Vagina (tissue), 2 donors: ENCODE data around the gene BRSK2. TPM values are rescaled to one million over a fixed set of nuclear protein-coding genes. Genes with fewer than 3 reads are reported as not detected.
"Not testable (repeated sequence)": the region's sequence is repeated elsewhere in the genome, so short reads cannot be mapped to it uniquely, and the experiment has no call there.

ENCODE experiments used
- DNase-seq, 2 donors: peaks; one replicate each; pipeline ENCODE4 v3.0.0-alpha.2; 2017; ENCODE audit errors: extremely low spot score in 2 of 2
- H3K27ac ChIP-seq: fragments of 200-600 bp; sonication (generic); one replicate; pipeline ENCODE4 v1.5.1; 2019
- H3K27me3 ChIP-seq: fragments of 200-600 bp; sonication (generic); one replicate; pipeline ENCODE4 v1.5.1; 2019
- H3K36me3 ChIP-seq, 2 donors: fragments of 200-600 bp; sonication (generic); one replicate each; pipeline ENCODE4 v1.5.1; 2017 to 2019
- H3K4me1 ChIP-seq: fragments of 200-600 bp; sonication (generic); one replicate; pipeline ENCODE4 v1.5.1; 2019
- H3K4me3 ChIP-seq, 2 donors: fragments of 200-600 bp; sonication (generic); 1 replicate in 1 of 2; 2 replicates in 1 of 2; pipeline ENCODE4 v1.5.1; 2016 to 2019
- H3K9me3 ChIP-seq: fragments of 200-600 bp; sonication (generic); one replicate; pipeline ENCODE4 v1.5.1; 2019
- CTCF ChIP-seq, 3 experiments: fragments of 450-650 bp in 2 of 3; fragments of 200-600 bp in 1 of 3; sonication (generic) in 1 of 3; IDR thresholded peaks; one replicate each; pipeline ENCODE4 v1.5.1; 2017 to 2019; ENCODE audit warnings: antibody characterized with exemption in 3 of 3, mild to moderate bottlenecking in 2 of 3, moderate library complexity in 2 of 3
- POLR2A ChIP-seq, 2 donors: fragments of 450-650 bp; IDR thresholded peaks; one replicate each; pipeline ENCODE4 v1.6.1; 2017; ENCODE audit warnings: antibody characterized with exemption in 2 of 2, mild to moderate bottlenecking in 2 of 2, moderate library complexity in 2 of 2
- POLR2AphosphoS5 ChIP-seq, 2 donors: sonication (generic); formaldehyde crosslinking; IDR thresholded peaks; one replicate each; pipeline ENCODE4 v1.9.0; 2017; ENCODE audit warnings: antibody characterized with exemption in 2 of 2, mild to moderate bottlenecking in 2 of 2, low read depth in 1 of 2; ENCODE audit not compliant: insufficient read depth in 1 of 2
- intact Hi-C: fragments of 100-400 bp; cut with DNase I; formaldehyde crosslinking; loops from one replicate; pipeline ENCODE4 v1.15.1; 2023
- total RNA-seq: library from RNA; depleted of rRNA; stranded (reverse); fragments of >200 nt; gene quantifications from one replicate; pipeline ENCODE4 v1.2.3, GENCODE V29; 2016

The BRSK2 gene
- total RNA-seq, 1 donor from 2014 or later = 3.9 TPM

DNA sequence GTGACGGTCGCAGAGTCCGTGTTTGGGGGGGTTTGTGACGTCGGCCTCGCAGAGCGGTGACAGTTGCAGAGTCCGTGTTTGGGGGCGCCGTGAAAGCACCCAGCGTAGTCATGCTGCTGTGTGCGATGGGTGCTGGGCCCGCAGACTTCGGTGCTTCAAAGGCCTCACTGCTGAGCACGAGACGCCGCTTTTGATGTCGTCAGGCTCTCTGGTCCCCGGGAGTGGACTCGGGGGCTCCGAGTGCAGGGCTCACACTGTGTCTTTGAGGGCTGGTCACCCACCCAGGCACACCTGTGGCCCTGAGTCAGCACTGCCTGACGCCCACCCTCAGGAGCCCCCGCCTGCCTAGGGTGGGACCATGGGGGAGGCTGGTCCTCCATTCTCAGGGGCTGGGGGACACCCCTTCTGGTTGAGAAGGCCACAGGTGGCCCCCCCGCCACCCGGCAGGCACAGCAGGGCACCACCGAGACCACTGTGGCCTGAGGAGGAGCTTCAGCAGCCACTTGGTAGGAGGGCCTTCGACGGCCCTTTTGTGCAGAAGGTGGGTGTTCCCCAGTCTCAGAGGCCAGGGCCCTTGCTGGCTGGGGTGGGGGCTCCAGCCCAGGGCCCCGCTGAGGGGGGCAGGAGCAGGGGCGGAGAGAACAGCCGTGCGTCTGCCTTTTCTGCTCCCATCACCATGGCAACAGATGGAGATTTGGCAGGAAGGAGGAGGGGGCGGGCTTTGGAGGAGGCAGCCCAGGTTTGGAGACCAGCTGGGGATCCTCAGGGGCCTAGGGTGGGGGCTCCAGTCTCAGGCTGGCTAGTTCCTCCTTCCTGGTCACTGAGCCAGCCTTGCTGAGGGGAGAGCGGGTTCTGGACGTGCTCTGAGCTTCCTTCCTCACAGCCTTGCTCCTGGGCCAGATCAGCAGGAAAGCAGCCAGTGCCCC, 20.9 kb downstream of the BRSK2 start:
- Histone ChIP-seq H3K4me1 (no peaks in the 10 kb centered on the region), H3K36me3 (no peaks in the 10 kb centered on the region), H3K9me3 (no peaks in the 10 kb centered on the region), H3K4me3 (no peak overlapping the region), H3K27me3 (no peaks in the 10 kb centered on the region), H3K27ac (no peak overlapping the region)
- no peak for DNase-seq
- intact Hi-C loops = no loop called here
- no peak for TF ChIP-seq POLR2A (IDR thresholded peaks at IDR 0.05)
- no peak for TF ChIP-seq POLR2AphosphoS5 (IDR thresholded peaks at IDR 0.05; ENCODE audit: insufficient read depth in 1 of 2, low read depth in 1 of 2)
- TF ChIP-seq CTCF (IDR thresholded peaks at IDR 0.05) = no peak

- Histone ChIP-seq H3K27me3 (no peaks in the 10 kb centered on the region), H3K27ac (no peak overlapping the region), H3K9me3 (peaks cover 2% of the 10 kb centered on the region), H3K4me1 (no peaks in the 10 kb centered on the region), H3K4me3 (no peak overlapping the region), H3K36me3 (no peaks in the 10 kb centered on the region)
- DNase-seq = no peak
- no peak for TF ChIP-seq POLR2AphosphoS5 (IDR thresholded peaks at IDR 0.05; ENCODE audit: insufficient read depth in 1 of 2, low read depth in 1 of 2)
- TF ChIP-seq CTCF (IDR thresholded peaks at IDR 0.05) = no peak
- no peak for TF ChIP-seq POLR2A (IDR thresholded peaks at IDR 0.05)
- intact Hi-C loops = no loop called here
These were observed 21.6 kb downstream of the BRSK2 start for GRCh38 chr11:1411301-1411700.

DNA sequence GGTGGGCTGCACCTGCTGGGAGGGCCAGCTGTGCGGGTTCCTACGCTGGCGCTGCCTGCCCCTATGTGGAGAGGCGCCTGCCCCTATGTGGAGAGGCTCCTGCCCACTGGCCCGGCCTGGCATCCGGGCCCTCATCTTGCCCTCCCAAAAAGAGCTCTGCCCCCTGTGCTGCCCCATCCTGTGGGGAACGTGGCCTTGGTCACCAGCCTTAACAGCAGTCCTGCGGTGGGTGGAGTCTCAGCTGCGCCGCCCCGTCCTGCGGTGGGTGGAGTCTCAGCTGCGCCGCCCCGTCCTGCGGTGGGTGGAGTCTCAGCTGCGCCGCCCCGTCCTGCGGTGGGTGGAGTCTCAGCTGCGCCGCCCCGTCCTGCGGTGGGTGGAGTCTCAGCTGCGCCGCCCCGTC, 22.0 kb downstream of the BRSK2 start:
- H3K9me3 ChIP-seq, H3K27me3 ChIP-seq, intact Hi-C loops, DNase-seq, H3K36me3 ChIP-seq, H3K27ac ChIP-seq, H3K4me3 ChIP-seq, H3K4me1 ChIP-seq: not testable (repeated sequence)

DNA sequence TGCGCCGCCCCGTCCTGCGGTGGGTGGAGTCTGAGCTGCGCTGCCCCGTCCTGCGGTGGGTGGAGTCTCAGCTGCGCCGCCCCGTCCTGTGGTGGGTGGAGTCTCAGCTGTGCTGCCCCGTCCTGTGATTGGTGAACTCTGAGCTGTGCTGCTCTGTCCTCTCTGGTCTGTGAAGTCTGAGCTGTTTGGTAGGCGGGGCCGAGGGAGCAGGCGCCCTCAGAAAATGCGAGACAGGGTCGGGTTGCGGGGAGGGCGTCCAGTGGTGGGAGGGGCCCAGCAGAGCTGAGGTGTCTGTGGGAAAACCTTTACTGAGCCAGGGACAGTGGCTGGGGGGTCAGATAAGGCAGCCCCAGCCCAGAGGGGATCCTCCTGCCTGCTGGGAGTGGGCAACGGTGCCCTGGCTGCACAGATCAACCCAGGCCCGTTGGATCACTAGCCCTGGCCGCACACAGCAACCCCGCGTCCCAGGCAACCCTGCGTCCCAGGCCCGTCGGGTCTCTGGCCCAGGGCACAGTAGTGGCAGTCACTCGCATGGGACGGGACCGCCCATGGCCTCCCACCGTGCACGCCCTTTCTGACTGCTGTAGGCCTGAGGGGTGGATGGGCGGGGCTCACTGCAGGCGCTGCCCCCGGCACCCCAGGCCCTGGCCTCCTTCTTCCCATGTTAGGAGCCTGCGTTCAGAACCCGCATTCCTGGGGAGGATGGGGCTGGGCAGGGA, 22.8 kb downstream of the BRSK2 start:
- Histone ChIP-seq H3K27ac (no peak overlapping the region), H3K36me3 (no peaks in the 10 kb centered on the region), H3K4me1 (no peaks in the 10 kb centered on the region), H3K4me3 (no peak overlapping the region), H3K9me3 (peaks cover 11% of the 10 kb centered on the region), H3K27me3 (no peaks in the 10 kb centered on the region)
- intact Hi-C loops = no loop called here
- DNase-seq = no peak
- no peak for TF ChIP-seq POLR2AphosphoS5 (IDR thresholded peaks at IDR 0.05; ENCODE audit: insufficient read depth in 1 of 2, low read depth in 1 of 2)
- TF ChIP-seq CTCF (IDR thresholded peaks at IDR 0.05) = no peak
- no peak for TF ChIP-seq POLR2A (IDR thresholded peaks at IDR 0.05)

GRCh38 chr11:1414650-1415049, 24.9 kb downstream of the BRSK2 start:
- Histone ChIP-seq H3K9me3 (peaks cover 28% of the 10 kb centered on the region), H3K27ac (no peak overlapping the region), H3K4me3 (no peak overlapping the region), H3K36me3 (no peaks in the 10 kb centered on the region), H3K4me1 (no peaks in the 10 kb centered on the region), H3K27me3 (no peaks in the 10 kb centered on the region)
- intact Hi-C loops = no loop called here
- no peak for TF ChIP-seq CTCF (IDR thresholded peaks at IDR 0.05)
- TF ChIP-seq POLR2A (IDR thresholded peaks at IDR 0.05) = no peak
- no peak for TF ChIP-seq POLR2AphosphoS5 (IDR thresholded peaks at IDR 0.05; ENCODE audit: insufficient read depth in 1 of 2, low read depth in 1 of 2)
- no peak for DNase-seq
